ENCODE measurements around the gene MDK. TPM values are rescaled to one million over a fixed set of nuclear protein-coding genes. Genes with fewer than 3 reads are reported as not detected.
A peak's percentile ranks its signal among the peaks of the same experiment; 100 is the strongest.

The MDK gene
- total and polyA plus RNA-seq, 2 experiments from 2014 or later: 388 to 477 TPM

GRCh38 chr11:46392421-46393230 lies 11.2 kb downstream of the MDK start (continued):
- TF ChIP-seq ZNF462 (CRISPR knock-in tag; IDR thresholded peaks at IDR 0.05) (peak; percentile 77; the same call in 1 of the 2 replicates), CREB1 (CRISPR knock-in tag; IDR thresholded peaks at IDR 0.05; ENCODE audit: low read depth) (no peak), POLR2AphosphoS5 (IDR thresholded peaks at IDR 0.05; ENCODE audit: low read depth) (no peak), REST (IDR thresholded peaks at IDR 0.05; ENCODE audit: unreplicated experiment) (peak; percentile 98)

Measured in GM23338 (cell line).